GM19043 (cell line): Measurements from ENCODE around the gene GNG7.
A peak's percentile ranks its signal among the peaks of the same experiment; 100 is the strongest.
"Not testable (repeated sequence)": the region's sequence is repeated elsewhere in the genome, so short reads cannot be mapped to it uniquely, and the experiment has no call there.

Experiments
- ATAC-seq: cut with Tn5 transposase; IDR thresholded peaks from one replicate; pipeline ENCODE4 v1.9.1; 2021; ENCODE audit warnings: low read depth; ENCODE audit not compliant: unreplicated experiment

The GNG7 gene

DNA sequence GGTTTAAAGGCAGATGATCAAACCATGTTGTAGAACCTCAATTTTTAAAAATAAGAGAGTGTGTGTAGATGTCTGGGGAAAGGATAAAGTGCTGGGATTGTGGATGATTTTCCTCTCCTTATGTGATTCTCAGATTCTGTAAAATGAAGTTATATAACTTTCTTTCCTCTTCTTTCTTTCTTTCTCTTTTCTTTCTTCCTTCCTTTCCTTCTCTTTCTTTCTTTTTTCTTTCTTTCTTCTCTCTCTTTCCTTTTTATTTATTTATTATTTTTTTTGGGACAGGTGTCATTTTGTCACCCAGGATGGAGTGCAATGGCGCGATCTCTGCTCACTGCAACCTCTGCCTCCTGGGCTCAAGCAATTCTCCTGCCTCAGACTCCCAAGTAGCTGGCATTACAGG is 144.0 kb downstream of the GNG7 start:
- no peak for ATAC-seq

DNA sequence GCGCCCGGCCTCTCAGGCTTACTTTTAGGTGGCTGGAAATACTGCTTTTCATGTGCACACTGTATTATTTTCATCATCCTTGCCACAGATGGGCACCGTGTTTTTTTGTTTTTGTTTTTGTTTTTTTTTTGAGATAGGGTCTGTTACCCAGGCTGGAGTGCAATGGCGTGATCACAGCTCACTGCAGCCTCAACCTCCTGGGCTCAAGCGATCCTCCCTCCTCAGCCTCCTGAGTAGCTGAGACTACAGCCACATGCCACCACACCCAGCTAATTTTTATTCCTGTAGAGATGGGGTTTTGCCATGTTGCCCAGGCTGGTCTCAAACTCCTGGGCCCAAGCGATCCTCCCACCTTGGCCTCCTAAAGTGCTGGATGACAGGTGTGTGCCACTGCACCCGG is 144.4 kb downstream of the GNG7 start:
- not testable (repeated sequence) for ATAC-seq

GRCh38 chr19:2557093-2557440 is 145.4 kb downstream of the GNG7 start:
- ATAC-seq, result no peak

- no peak for ATAC-seq
Measured at GRCh38 chr19:2556221-2557092, 146.0 kb downstream of the GNG7 start.

GRCh38 chr19:2555422-2556220 is 146.9 kb downstream of the GNG7 start:
- no peak for ATAC-seq

GRCh38 chr19:2554856-2555255 is 147.6 kb downstream of the GNG7 start:
- no peak for ATAC-seq

- ATAC-seq, result no peak
Measured at GRCh38 chr19:2553510-2553909, 149.0 kb downstream of the GNG7 start.

GRCh38 chr19:2552859-2553258 is 149.6 kb downstream of the GNG7 start:
- ATAC-seq, result peak; percentile 70

- no peak for ATAC-seq
Measured at GRCh38 chr19:2551864-2552185, 150.7 kb downstream of the GNG7 start.

GRCh38 chr19:2551172-2551863 is 151.2 kb downstream of the GNG7 start:
- ATAC-seq, result no peak

DNA sequence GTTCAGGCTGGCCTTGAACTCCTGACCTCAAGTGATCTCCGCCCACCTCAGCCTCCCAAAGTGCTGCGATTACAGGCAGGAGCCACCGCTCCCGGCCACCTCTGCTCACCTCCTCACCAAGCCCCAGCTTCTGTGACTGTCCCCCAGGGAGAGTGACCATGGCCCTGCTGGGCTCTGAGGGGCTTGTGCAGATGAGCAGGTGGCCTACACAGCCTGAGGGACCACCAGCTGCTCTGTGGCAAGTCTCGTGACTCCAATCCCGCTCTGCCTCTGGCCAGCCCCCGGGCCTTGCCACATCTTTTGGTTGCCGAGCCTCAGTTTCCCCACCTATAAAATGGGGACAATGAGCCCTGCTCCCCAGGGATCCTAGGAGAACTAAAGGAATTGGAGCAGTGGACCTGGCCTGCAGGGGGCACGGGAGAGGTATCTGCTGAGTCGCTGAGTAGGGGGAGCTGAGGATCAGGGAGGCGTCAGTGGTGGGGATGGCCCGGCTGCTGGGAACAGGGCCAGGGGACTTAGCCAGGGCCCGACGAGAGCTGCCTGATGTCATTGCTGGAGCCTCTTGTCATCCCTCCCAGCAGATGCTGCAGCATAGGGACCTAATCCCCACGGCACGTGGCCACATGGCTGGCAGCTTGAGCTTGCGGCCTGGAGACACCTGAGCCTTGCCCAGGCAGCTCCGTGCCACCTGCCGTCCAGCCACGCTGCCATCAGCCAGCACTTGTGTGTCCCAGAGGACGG is 151.9 kb downstream of the GNG7 start:
- ATAC-seq, result no peak

DNA sequence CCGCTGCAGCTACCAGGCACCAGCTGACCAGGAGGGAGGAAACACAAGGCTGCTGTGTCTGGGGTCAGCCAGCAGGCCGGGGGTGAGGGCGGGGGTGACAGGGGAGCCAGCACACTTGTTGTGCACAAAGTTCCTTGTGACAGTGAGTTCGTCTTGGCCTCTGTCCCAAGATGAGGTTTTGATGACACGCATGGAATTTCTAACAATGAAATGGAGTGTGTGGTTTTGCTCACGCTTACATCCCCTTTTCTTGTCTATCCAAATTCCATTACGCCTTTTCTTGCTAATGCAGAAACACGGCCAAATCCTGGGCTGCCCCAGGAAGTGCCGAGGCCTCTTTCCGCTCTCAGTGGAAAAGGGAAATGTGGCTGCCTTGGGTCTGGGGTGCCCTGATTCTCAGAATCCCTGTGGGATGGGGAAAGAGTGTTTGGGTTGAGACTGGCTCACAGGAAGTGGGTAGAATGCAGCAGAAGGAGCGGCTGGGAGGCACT is 152.7 kb downstream of the GNG7 start:
- no peak for ATAC-seq

DNA sequence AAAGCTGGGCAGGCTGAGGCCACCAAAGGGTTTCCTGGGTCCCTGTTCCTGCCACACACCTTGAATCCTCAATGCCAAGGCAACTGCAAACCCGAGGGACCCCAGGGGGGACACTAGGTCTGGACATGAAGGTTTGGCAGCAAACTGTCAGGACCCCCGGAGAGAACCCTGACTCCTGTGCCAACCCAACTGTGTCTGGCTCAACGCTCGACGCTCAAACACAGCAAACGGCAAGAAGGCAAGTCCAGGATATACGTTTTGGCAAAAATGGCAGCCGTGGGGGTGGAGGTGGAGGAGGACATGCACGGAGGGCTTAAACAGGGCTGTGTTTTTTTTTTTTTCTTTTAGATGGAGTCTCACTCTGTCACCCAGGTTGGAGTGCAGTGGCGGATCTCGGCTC is 153.5 kb downstream of the GNG7 start:
- ATAC-seq, result no peak

- no peak for ATAC-seq
Measured at GRCh38 chr19:2547721-2548120, 154.8 kb downstream of the GNG7 start.

GRCh38 chr19:2547033-2547680 is 155.3 kb downstream of the GNG7 start:
- ATAC-seq, result no peak

DNA sequence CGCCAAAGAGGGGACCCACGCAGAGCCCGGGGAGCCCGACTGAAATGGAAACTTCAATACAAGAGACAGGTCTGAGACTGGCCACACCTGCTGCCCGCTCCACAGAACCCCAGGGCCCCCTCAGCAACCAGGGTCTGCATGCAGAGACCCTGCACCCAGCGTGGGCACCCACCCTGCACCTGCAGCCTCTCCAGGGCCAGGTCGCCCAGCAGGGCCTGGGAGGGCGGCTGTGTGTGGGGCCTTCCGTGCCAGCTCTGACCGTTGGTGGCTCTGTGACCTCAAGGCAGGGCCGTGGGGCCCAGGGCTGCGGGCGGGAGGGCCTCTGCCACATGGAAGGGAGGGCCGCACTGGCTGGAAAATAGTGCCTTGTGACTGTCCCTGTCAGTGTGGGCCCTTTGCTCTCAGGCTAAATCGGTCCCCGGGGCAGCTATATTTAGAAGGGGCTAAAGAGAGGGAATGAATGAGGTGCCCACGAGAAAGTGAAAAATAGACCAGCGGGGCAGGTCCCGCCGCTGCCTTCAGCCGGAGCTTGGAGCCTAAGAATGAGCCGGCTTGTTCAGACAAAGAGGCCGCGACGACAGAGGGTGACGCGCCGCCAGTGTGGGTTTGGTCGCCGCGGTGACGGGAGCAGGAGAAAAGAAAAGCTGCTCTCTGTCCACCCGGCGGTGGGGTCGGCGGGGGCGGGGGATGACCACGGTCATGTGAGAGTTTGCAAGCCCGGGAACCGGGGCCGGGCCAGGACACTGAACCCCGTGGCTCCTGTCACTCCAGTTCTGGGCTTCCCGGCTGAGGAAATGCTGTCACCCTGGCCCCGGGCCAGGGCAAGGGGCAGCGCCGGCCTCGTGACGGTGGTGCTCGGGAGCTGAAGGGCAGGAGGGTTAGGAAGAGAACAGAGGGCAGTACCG is 156.1 kb downstream of the GNG7 start:
- no peak for ATAC-seq

DNA sequence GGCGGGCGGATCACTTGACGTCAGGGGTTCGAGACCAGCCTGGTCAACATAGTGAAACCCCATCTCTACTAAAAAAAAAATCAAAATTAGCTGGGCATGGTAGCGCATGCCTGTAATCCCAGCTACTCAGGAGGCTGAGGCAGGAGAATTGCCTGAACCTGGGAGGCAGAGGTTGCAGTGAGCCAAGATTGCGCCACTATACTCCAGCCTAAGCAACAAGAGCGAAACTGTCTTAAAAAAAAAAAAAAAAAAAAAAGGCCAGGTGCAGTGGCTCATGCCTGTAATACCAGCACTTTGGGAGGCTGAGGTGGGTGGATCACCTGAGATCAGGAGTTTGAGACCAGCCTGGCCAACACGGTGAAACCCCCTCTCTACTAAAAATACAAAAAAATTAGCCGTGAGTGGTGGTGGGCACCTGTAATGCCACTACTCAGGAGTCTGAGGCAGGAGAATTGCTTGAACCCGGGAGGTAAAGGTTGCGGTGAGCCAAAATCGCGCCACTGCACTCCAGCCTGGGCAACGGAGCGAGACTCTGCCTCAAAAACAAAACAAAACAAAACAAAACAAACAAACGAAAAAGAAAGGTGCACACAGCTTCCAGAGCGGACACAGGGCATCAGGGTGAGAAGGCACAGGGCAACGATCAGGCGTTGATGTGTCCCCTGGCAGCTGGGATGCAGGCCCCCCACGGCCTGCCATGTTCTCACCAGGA is 156.9 kb downstream of the GNG7 start:
- ATAC-seq, result not testable (repeated sequence)
